ENCODE measurements around the gene ATP9B.
A peak's percentile ranks its signal among the peaks of the same experiment; 100 is the strongest.

Gene ATP9B

GRCh38 chr18:79392226-79392625, 323.0 kb downstream of the ATP9B start:
- H3K4me1 ChIP-seq (ENCODE audit: control insufficient read depth, insufficient read depth, low read length): peaks cover 12% of the 10 kb centered on the region
- H3K27ac ChIP-seq (ENCODE audit: low read depth, low read length): no peak overlapping the region
- no peaks in the 10 kb centered on the region for H3K36me3 ChIP-seq (ENCODE audit: control insufficient read depth, insufficient read depth, low read length)
- peaks cover under 1% of the 10 kb centered on the region for H3K27me3 ChIP-seq (ENCODE audit: control insufficient read depth, insufficient read depth, low read length)
- no peak overlapping the region for H3K4me3 ChIP-seq (ENCODE audit: low read length)
- no peak overlapping the region for H3K9ac ChIP-seq (ENCODE audit: low read length)

- Histone ChIP-seq H3K27me3 (ENCODE audit: control insufficient read depth, insufficient read depth, low read length) (no peaks in the 10 kb centered on the region), H3K4me1 (ENCODE audit: control insufficient read depth, insufficient read depth, low read length) (peaks cover 12% of the 10 kb centered on the region), H3K4me3 (ENCODE audit: low read length) (peak overlapping the region; percentile 11), H3K27ac (ENCODE audit: low read depth, low read length) (peak overlapping the region; percentile 89), H3K36me3 (ENCODE audit: control insufficient read depth, insufficient read depth, low read length) (no peaks in the 10 kb centered on the region), H3K9ac (ENCODE audit: low read length) (no peak overlapping the region)
Observed at GRCh38 chr18:79393181-79393634, 324.0 kb downstream of the ATP9B start.

GRCh38 chr18:79393635-79394533, 324.7 kb downstream of the ATP9B start:
- H3K4me1 ChIP-seq (ENCODE audit: control insufficient read depth, insufficient read depth, low read length): peaks cover 12% of the 10 kb centered on the region
- no peaks in the 10 kb centered on the region for H3K36me3 ChIP-seq (ENCODE audit: control insufficient read depth, insufficient read depth, low read length)
- H3K9ac ChIP-seq (ENCODE audit: low read length): no peak overlapping the region
- H3K27me3 ChIP-seq (ENCODE audit: control insufficient read depth, insufficient read depth, low read length): no peaks in the 10 kb centered on the region
- peak overlapping the region; percentile 11 for H3K4me3 ChIP-seq (ENCODE audit: low read length)
- H3K27ac ChIP-seq (ENCODE audit: low read depth, low read length): peak overlapping the region; percentile 89

- Histone ChIP-seq H3K9ac (ENCODE audit: low read length) (no peak overlapping the region), H3K27ac (ENCODE audit: low read depth, low read length) (peak overlapping the region; percentile 89), H3K4me1 (ENCODE audit: control insufficient read depth, insufficient read depth, low read length) (peaks cover 12% of the 10 kb centered on the region), H3K4me3 (ENCODE audit: low read length) (peak overlapping the region; percentile 57), H3K36me3 (ENCODE audit: control insufficient read depth, insufficient read depth, low read length) (no peaks in the 10 kb centered on the region), H3K27me3 (ENCODE audit: control insufficient read depth, insufficient read depth, low read length) (no peaks in the 10 kb centered on the region)
Observed at GRCh38 chr18:79394534-79395307, 325.5 kb downstream of the ATP9B start.

- Histone ChIP-seq H3K36me3 (ENCODE audit: control insufficient read depth, insufficient read depth, low read length) (no peaks in the 10 kb centered on the region), H3K27me3 (ENCODE audit: control insufficient read depth, insufficient read depth, low read length) (no peaks in the 10 kb centered on the region), H3K4me1 (ENCODE audit: control insufficient read depth, insufficient read depth, low read length) (peaks cover 12% of the 10 kb centered on the region), H3K4me3 (ENCODE audit: low read length) (peak overlapping the region; percentile 57), H3K27ac (ENCODE audit: low read depth, low read length) (peak overlapping the region; percentile 89), H3K9ac (ENCODE audit: low read length) (no peak overlapping the region)
Observed at GRCh38 chr18:79395308-79395640, 326.1 kb downstream of the ATP9B start.

GRCh38 chr18:79395761-79396404, 326.7 kb downstream of the ATP9B start, which contains the start of gene NFATC1:
Gene NFATC1, plus strand, starts transcription at chr18:79395930. Its CDS starts 295 bp downstream, at chr18:79396225.
- Histone ChIP-seq H3K27me3 (ENCODE audit: control insufficient read depth, insufficient read depth, low read length) (no peaks in the 10 kb centered on the region), H3K4me3 (ENCODE audit: low read length) (peak within 1 kb of the TSS; percentile 64), H3K9ac (ENCODE audit: low read length) (no peak within 1 kb of the TSS), H3K4me1 (ENCODE audit: control insufficient read depth, insufficient read depth, low read length) (peaks cover 12% of the 10 kb centered on the region), H3K27ac (ENCODE audit: low read depth, low read length) (peak within 1 kb of the TSS; percentile 89), H3K36me3 (ENCODE audit: control insufficient read depth, insufficient read depth, low read length) (no peaks in the 10 kb centered on the region)

GRCh38 chr18:79396431-79397246, 327.4 kb downstream of the ATP9B start:
- Histone ChIP-seq H3K36me3 (ENCODE audit: control insufficient read depth, insufficient read depth, low read length) (no peaks in the 10 kb centered on the region), H3K27ac (ENCODE audit: low read depth, low read length) (peak overlapping the region; percentile 87), H3K9ac (ENCODE audit: low read length) (no peak overlapping the region), H3K4me3 (ENCODE audit: low read length) (peak overlapping the region; percentile 56), H3K4me1 (ENCODE audit: control insufficient read depth, insufficient read depth, low read length) (peaks cover 12% of the 10 kb centered on the region), H3K27me3 (ENCODE audit: control insufficient read depth, insufficient read depth, low read length) (no peaks in the 10 kb centered on the region)

- Histone ChIP-seq H3K4me3 (ENCODE audit: low read length) (no peak overlapping the region), H3K27me3 (ENCODE audit: control insufficient read depth, insufficient read depth, low read length) (no peaks in the 10 kb centered on the region), H3K4me1 (ENCODE audit: control insufficient read depth, insufficient read depth, low read length) (peaks cover 12% of the 10 kb centered on the region), H3K9ac (ENCODE audit: low read length) (no peak overlapping the region), H3K36me3 (ENCODE audit: control insufficient read depth, insufficient read depth, low read length) (no peaks in the 10 kb centered on the region), H3K27ac (ENCODE audit: low read depth, low read length) (no peak overlapping the region)
Observed at GRCh38 chr18:79397247-79397829, 328.1 kb downstream of the ATP9B start.

- Histone ChIP-seq H3K27me3 (ENCODE audit: control insufficient read depth, insufficient read depth, low read length) (no peaks in the 10 kb centered on the region), H3K27ac (ENCODE audit: low read depth, low read length) (no peak overlapping the region), H3K4me1 (ENCODE audit: control insufficient read depth, insufficient read depth, low read length) (peaks cover 16% of the 10 kb centered on the region), H3K9ac (ENCODE audit: low read length) (no peak overlapping the region), H3K4me3 (ENCODE audit: low read length) (no peak overlapping the region), H3K36me3 (ENCODE audit: control insufficient read depth, insufficient read depth, low read length) (no peaks in the 10 kb centered on the region)
Observed at GRCh38 chr18:79397830-79398761, 328.9 kb downstream of the ATP9B start.

GRCh38 chr18:79399275-79400081, 330.3 kb downstream of the ATP9B start:
- no peaks in the 10 kb centered on the region for H3K36me3 ChIP-seq (ENCODE audit: control insufficient read depth, insufficient read depth, low read length)
- H3K4me1 ChIP-seq (ENCODE audit: control insufficient read depth, insufficient read depth, low read length): peaks cover 21% of the 10 kb centered on the region
- peak overlapping the region; percentile 48 for H3K4me3 ChIP-seq (ENCODE audit: low read length)
- no peaks in the 10 kb centered on the region for H3K27me3 ChIP-seq (ENCODE audit: control insufficient read depth, insufficient read depth, low read length)
- no peak overlapping the region for H3K27ac ChIP-seq (ENCODE audit: low read depth, low read length)
- H3K9ac ChIP-seq (ENCODE audit: low read length): no peak overlapping the region

Measured in rectal smooth muscle tissue (tissue), 1 donor.